Testis (tissue), 3 donors: Measurements from ENCODE around the gene NLGN1. TPM values are rescaled to one million over a fixed set of nuclear protein-coding genes. Genes with fewer than 3 reads are reported as not detected.

Source experiments
- DNase-seq: peaks from one replicate; pipeline ENCODE4 v3.0.0-alpha.2; 2019
- H3K27ac ChIP-seq, 2 donors: fragments of 200-600 bp; sonication (generic); one replicate each; pipeline ENCODE4 v1.5.1; 2019
- H3K27me3 ChIP-seq: fragments of 200-600 bp; sonication (generic); one replicate; pipeline ENCODE4 v1.5.1; 2019
- H3K36me3 ChIP-seq: fragments of 200-600 bp; sonication (generic); one replicate; pipeline ENCODE4 v1.5.1; 2017; ENCODE audit warnings: low read depth; ENCODE audit errors: missing control alignments
- H3K4me1 ChIP-seq: fragments of 200-600 bp; sonication (generic); one replicate; pipeline ENCODE4 v1.5.1; 2019
- H3K4me3 ChIP-seq, 2 donors: fragments of 200-600 bp; sonication (generic); one replicate each; pipeline ENCODE4 v1.5.1; 2017 to 2019
- H3K9me3 ChIP-seq: fragments of 200-600 bp; sonication (generic); one replicate; pipeline ENCODE4 v1.5.1; 2017
- POLR2A ChIP-seq: fragments of 450-650 bp; IDR thresholded peaks from one replicate; pipeline ENCODE4 v1.6.1; 2017; ENCODE audit warnings: antibody characterized with exemption, mild to moderate bottlenecking, moderate library complexity
- WGBS, 2 donors: methylation state at CpG; one replicate each; pipeline ENCODE4 v1.1.5; 2018; 5-methylcytosine and 5-hydroxymethylcytosine counted together
- intact Hi-C: fragments of 100-400 bp; cut with DNase I; formaldehyde crosslinking; loops from one replicate; pipeline ENCODE4 v1.15.1; 2023; ENCODE audit warnings: low total_unique reads
- polyA plus RNA-seq: library from polyadenylated mRNA; stranded (reverse); fragments of 350-450 nt; fragmentation: Illumina TruSeq; extraction: RNeasy Lipid Tissue Mini Kit (QIAGEN cat#74804); gene quantifications from one replicate; pipeline ENCODE4 v1.2.3, GENCODE V29; 2014; ENCODE audit warnings: low read depth, low replicate concordance; ENCODE audit not compliant: insufficient read depth
- total RNA-seq, 2 donors: library from RNA; depleted of rRNA; stranded (reverse); fragments of >200 nt; gene quantifications; one replicate each; pipeline ENCODE4 v1.2.3, GENCODE V29; 2016
- TF ChIP-seq, protein P1 (sequence below), 3 experiments: fragments of 450-650 bp in 2 of 3; fragments of 200-600 bp in 1 of 3; sonication (generic) in 1 of 3; IDR thresholded peaks; one replicate each; pipeline ENCODE4 v1.5.1; 2016 to 2019; ENCODE audit warnings: antibody characterized with exemption in 3 of 3, mild to moderate bottlenecking in 2 of 3, moderate library complexity in 1 of 3

NLGN1 gene
- total and polyA plus RNA-seq, 3 donors from 2014 or later = 10.6 to 19.2 (median 15.5) TPM

DNA sequence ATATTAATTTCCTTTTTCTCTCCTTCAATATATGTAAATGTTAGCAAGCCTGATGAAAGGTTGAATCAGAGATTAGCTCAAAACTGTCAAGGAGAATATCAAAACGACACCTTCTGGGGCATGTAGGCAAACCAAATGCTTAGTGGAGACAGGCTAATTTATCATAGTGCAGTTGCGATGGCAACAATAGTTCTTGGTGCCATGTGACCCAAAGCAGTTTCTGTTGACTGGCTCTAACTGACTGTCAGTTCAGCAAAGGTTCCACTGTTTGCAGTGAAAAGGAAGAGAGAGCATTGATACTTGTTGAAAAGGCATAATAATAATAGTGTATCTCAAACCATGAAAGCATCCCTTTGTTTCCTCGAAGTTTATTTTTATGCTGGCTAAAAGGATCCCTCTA lies 513.9 kb downstream of the NLGN1 start:
- H3K4me3 ChIP-seq = no peak overlapping the region
- no peak for DNase-seq
- no peaks in the 10 kb centered on the region for H3K9me3 ChIP-seq
- no peaks in the 10 kb centered on the region for H3K36me3 ChIP-seq
- H3K27me3 ChIP-seq = no peaks in the 10 kb centered on the region
- no peak overlapping the region for H3K27ac ChIP-seq
- WGBS, 2 donors = 67 to 68% methylated on average over 3 of the region's 3 CpGs
- intact Hi-C loops = no loop called here
- TF ChIP-seq, protein P1, sequence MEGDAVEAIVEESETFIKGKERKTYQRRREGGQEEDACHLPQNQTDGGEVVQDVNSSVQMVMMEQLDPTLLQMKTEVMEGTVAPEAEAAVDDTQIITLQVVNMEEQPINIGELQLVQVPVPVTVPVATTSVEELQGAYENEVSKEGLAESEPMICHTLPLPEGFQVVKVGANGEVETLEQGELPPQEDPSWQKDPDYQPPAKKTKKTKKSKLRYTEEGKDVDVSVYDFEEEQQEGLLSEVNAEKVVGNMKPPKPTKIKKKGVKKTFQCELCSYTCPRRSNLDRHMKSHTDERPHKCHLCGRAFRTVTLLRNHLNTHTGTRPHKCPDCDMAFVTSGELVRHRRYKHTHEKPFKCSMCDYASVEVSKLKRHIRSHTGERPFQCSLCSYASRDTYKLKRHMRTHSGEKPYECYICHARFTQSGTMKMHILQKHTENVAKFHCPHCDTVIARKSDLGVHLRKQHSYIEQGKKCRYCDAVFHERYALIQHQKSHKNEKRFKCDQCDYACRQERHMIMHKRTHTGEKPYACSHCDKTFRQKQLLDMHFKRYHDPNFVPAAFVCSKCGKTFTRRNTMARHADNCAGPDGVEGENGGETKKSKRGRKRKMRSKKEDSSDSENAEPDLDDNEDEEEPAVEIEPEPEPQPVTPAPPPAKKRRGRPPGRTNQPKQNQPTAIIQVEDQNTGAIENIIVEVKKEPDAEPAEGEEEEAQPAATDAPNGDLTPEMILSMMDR (IDR thresholded peaks at IDR 0.05) = no peak
- no peak for TF ChIP-seq POLR2A
- H3K4me1 ChIP-seq = no peaks in the 10 kb centered on the region

DNA sequence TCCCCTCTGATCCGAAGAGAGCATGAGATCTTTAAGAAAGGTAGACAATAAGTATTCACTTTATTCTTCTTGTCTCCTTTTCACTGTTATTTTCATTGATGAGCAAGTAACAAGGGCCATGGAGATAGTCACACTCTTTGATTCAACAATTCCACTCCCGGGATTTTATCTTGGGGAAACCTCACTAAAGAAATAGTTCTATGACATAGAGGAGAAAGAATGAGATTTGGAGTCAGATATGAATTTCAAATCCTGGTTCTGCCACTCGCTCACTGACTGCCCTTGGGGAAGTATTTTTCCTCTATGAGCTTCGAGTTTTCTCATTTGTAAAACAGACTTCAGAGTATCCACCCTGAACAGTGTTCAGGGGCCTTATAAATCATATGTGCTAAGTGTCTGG lies 514.6 kb downstream of the NLGN1 start:
- intact Hi-C loops = no loop called here
- DNase-seq = no peak
- H3K27ac ChIP-seq = no peak overlapping the region
- WGBS, 2 donors = 78 to 84% methylated on average over 4 of the region's 4 CpGs
- TF ChIP-seq POLR2A = no peak
- TF ChIP-seq, protein P1 (IDR thresholded peaks at IDR 0.05) = no peak
- H3K4me3 ChIP-seq = no peak overlapping the region
- no peaks in the 10 kb centered on the region for H3K36me3 ChIP-seq
- H3K9me3 ChIP-seq = no peaks in the 10 kb centered on the region
- no peaks in the 10 kb centered on the region for H3K27me3 ChIP-seq
- no peaks in the 10 kb centered on the region for H3K4me1 ChIP-seq

DNA sequence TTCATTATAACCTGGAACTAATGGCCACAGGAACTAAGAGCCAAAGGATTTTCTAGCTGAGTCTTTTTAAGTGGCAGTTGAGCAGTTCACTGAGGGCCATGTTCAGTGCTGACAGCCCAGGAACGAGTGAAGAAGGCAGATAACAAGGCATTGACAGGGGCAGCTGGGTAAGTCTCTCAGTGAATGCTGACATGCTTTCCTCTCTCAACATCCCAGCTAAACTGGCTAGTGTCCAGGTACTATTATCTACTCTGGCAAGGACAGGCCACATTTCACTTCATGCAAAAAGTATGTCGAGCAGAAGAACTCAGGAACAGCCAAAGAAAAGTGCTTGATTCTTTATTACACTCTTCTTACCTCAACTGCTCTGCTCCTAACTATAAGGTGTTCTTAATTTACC lies 515.9 kb downstream of the NLGN1 start:
- H3K4me1 ChIP-seq = no peaks in the 10 kb centered on the region
- H3K27ac ChIP-seq = no peak overlapping the region
- no peaks in the 10 kb centered on the region for H3K36me3 ChIP-seq
- intact Hi-C loops = no loop called here
- DNase-seq = peak; percentile 30
- no peak overlapping the region for H3K4me3 ChIP-seq
- WGBS, 2 donors = 26 to 36% methylated on average over 2 of the region's 2 CpGs
- no peak for TF ChIP-seq POLR2A
- TF ChIP-seq, protein P1 (IDR thresholded peaks at IDR 0.05) = no peak
- no peaks in the 10 kb centered on the region for H3K27me3 ChIP-seq
- H3K9me3 ChIP-seq = no peaks in the 10 kb centered on the region

DNA sequence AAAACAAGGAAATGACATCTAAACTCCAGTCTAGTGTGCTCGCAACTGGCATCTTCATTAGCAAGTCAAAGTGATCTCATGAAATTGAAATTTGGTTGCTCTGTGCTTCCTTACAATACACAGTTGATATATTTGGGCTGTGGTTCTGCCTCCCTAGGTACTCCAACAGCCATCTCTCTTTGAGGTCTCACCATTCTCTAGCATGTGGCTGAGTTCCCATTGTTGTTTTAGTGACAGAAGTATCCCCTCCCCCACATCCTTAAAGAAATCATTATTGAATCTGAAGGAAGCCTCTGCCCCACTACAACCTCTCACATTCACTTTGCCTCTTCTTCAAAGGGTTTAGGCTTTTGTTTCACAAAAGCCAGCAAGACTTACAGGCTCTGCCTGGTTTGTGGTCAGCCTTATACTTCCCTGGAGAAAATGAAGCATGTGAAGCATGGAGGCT lies 516.5 kb downstream of the NLGN1 start:
- WGBS, 2 donors = 75 to 93% methylated on average over 1 of the region's 1 CpG
- no peaks in the 10 kb centered on the region for H3K27me3 ChIP-seq
- no peak for TF ChIP-seq POLR2A
- TF ChIP-seq, protein P1 (IDR thresholded peaks at IDR 0.05) = no peak
- no peaks in the 10 kb centered on the region for H3K4me1 ChIP-seq
- DNase-seq = no peak
- no peaks in the 10 kb centered on the region for H3K9me3 ChIP-seq
- H3K4me3 ChIP-seq = no peak overlapping the region
- intact Hi-C loops = no loop called here
- no peaks in the 10 kb centered on the region for H3K36me3 ChIP-seq
- H3K27ac ChIP-seq = no peak overlapping the region

DNA sequence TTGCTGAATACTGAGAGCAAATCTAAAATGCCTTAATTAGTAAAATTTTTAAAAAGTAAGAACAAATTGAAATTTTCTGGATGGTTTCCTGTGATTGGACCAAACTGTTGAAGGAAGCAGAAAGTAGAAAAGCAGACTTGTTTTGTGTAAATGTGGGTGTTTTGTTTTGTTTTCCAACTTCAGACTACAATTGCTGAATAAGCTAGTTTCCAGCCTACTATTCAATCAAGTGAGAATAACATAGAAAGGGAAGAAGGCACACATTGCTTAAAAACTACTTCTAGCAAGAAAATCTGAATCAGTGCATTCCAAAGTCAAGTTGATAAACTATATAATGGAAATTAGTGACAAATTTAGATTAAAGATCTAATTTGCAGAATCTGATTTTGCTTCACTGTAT lies 519.3 kb downstream of the NLGN1 start:
- Histone ChIP-seq H3K9me3 (no peaks in the 10 kb centered on the region), H3K4me3 (no peak overlapping the region), H3K4me1 (no peaks in the 10 kb centered on the region), H3K27me3 (no peaks in the 10 kb centered on the region), H3K36me3 (no peaks in the 10 kb centered on the region), H3K27ac (no peak overlapping the region)
- intact Hi-C loops = no loop called here
- DNase-seq = no peak
- TF ChIP-seq POLR2A = no peak
- TF ChIP-seq, protein P1 (IDR thresholded peaks at IDR 0.05) = no peak
